SK-N-SH treated with all-trans-retinoic acid at 6 μM for 48 hours (cell line): ENCODE measurements around the gene TCF12.

Source experiments
- ATAC-seq: fragments of 200-7000 bp; cut with Tn5 transposase; 3 replicates; pipeline ENCODE4 v1.9.1; 2020; ENCODE audit warnings: mild to moderate bottlenecking, moderate library complexity
- ARNTL ChIP-seq: fragments of 450-650 bp; formaldehyde crosslinking; IDR thresholded peaks from 2 replicates; pipeline ENCODE4 v1.5.0; 2020; ENCODE audit warnings: low read depth, mild to moderate bottlenecking, moderate library complexity, borderline replicate concordance
- BACH2 ChIP-seq: fragments of 250-450 bp; sonication (Bioruptor Pico); IDR thresholded peaks from 2 replicates; pipeline ENCODE4 v1.9.0; 2021; ENCODE audit warnings: mild to moderate bottlenecking, borderline replicate concordance
- CREB5 ChIP-seq: fragments of 250-450 bp; sonication (Bioruptor Pico); IDR thresholded peaks from 2 replicates; pipeline ENCODE4 v1.5.1; 2020; ENCODE audit warnings: low read depth, mild to moderate bottlenecking, moderate library complexity
- CSDC2 ChIP-seq: fragments of 250-450 bp; sonication (Bioruptor Pico); IDR thresholded peaks from 2 replicates; pipeline ENCODE4 v1.5.0; 2020; ENCODE audit warnings: mild to moderate bottlenecking, moderate library complexity
- CSRNP3 ChIP-seq: fragments of 250-450 bp; sonication (Bioruptor Pico); IDR thresholded peaks from 2 replicates; pipeline ENCODE4 v1.5.1; 2021; ENCODE audit warnings: mild to moderate bottlenecking, moderate library complexity
- ESRRG ChIP-seq: fragments of 250-450 bp; sonication (Bioruptor Pico); IDR thresholded peaks from 2 replicates; pipeline ENCODE4 v1.6.1; 2021; ENCODE audit warnings: mild to moderate bottlenecking
- GLIS3 ChIP-seq: fragments of 250-450 bp; sonication (Bioruptor Pico); IDR thresholded peaks from 2 replicates; pipeline ENCODE4 v1.5.0; 2020; ENCODE audit warnings: mild to moderate bottlenecking, moderate library complexity
- ISL1 ChIP-seq: fragments of 250-450 bp; sonication (Bioruptor Pico); IDR thresholded peaks from 2 replicates; pipeline ENCODE4 v2.1.2; 2022; ENCODE audit warnings: mild to moderate bottlenecking, moderate library complexity
- OSR1 ChIP-seq: fragments of 250-450 bp; sonication (Bioruptor Pico); IDR thresholded peaks from 2 replicates; pipeline ENCODE4 v1.8.0; 2022; ENCODE audit warnings: moderate library complexity, mild to moderate bottlenecking, inconsistent platforms
- PATZ1 ChIP-seq: fragments of 250-450 bp; sonication (Bioruptor Pico); IDR thresholded peaks from 2 replicates; pipeline ENCODE4 v1.8.0; 2020; ENCODE audit warnings: mild to moderate bottlenecking, moderate library complexity, borderline replicate concordance
- PPARA ChIP-seq: fragments of 250-450 bp; sonication (Bioruptor Pico); IDR thresholded peaks from 2 replicates; pipeline ENCODE4 v1.5.0; 2020; ENCODE audit warnings: mild to moderate bottlenecking, borderline replicate concordance
- RARB ChIP-seq: fragments of 250-450 bp; sonication (Bioruptor Pico); IDR thresholded peaks from 2 replicates; pipeline ENCODE4 v1.8.0; 2021; ENCODE audit warnings: mild to moderate bottlenecking, moderate library complexity
- SNAI2 ChIP-seq: fragments of 250-450 bp; sonication (Bioruptor Pico); IDR thresholded peaks from 2 replicates; pipeline ENCODE4 v1.5.0; 2020; ENCODE audit warnings: mild to moderate bottlenecking, moderate library complexity
- TCF4 ChIP-seq: fragments of 250-450 bp; sonication (Bioruptor Pico); IDR thresholded peaks from 2 replicates; pipeline ENCODE4 v1.8.0; 2021; ENCODE audit warnings: mild to moderate bottlenecking, moderate library complexity, borderline replicate concordance
- TOX ChIP-seq: fragments of 250-450 bp; sonication (Bioruptor Pico); IDR thresholded peaks from 2 replicates; pipeline ENCODE4 v1.8.0; 2021; ENCODE audit warnings: mild to moderate bottlenecking, moderate library complexity, borderline replicate concordance
- TSHZ2 ChIP-seq: fragments of 250-450 bp; sonication (Bioruptor Pico); IDR thresholded peaks from 2 replicates; pipeline ENCODE4 v1.5.0; 2020; ENCODE audit warnings: mild to moderate bottlenecking, moderate library complexity
- ZC3H10 ChIP-seq: fragments of 250-450 bp; sonication (Bioruptor Pico); IDR thresholded peaks from 2 replicates; pipeline ENCODE4 v1.5.1; 2021; ENCODE audit warnings: mild to moderate bottlenecking, moderate library complexity
- ZFP3 ChIP-seq: fragments of 250-450 bp; sonication (Bioruptor Pico); IDR thresholded peaks from 2 replicates; pipeline ENCODE4 v1.5.0; 2020; ENCODE audit warnings: mild to moderate bottlenecking, moderate library complexity
- ZFP30 ChIP-seq: fragments of 450-650 bp; formaldehyde crosslinking; IDR thresholded peaks from 2 replicates; pipeline ENCODE4 v1.5.0; 2022; ENCODE audit warnings: mild to moderate bottlenecking, moderate library complexity
- ZNF70 ChIP-seq: fragments of 450-650 bp; formaldehyde crosslinking; IDR thresholded peaks from 2 replicates; pipeline ENCODE4 v1.5.0; 2020; ENCODE audit warnings: mild to moderate bottlenecking, moderate library complexity
- ZNF8 ChIP-seq: fragments of 450-650 bp; formaldehyde crosslinking; IDR thresholded peaks from 2 replicates; pipeline ENCODE4 v1.5.0; 2020; ENCODE audit warnings: mild to moderate bottlenecking, moderate library complexity

Gene TCF12

GRCh38 chr15:57015360-57015759 is 96.9 kb downstream of the TCF12 start:
- no peak for ATAC-seq
- TF ChIP-seq SNAI2 = no peak
- no peak for TF ChIP-seq BACH2 (CRISPR knock-in tag)
- TF ChIP-seq CREB5 = no peak
- no peak for TF ChIP-seq TOX (CRISPR knock-in tag)
- TF ChIP-seq CSDC2 (CRISPR knock-in tag) = no peak
- no peak for TF ChIP-seq OSR1 (CRISPR knock-in tag)
- no peak for TF ChIP-seq ZFP3 (CRISPR knock-in tag)
- TF ChIP-seq ARNTL (CRISPR knock-in tag) = no peak
- no peak for TF ChIP-seq GLIS3 (CRISPR knock-in tag)
- no peak for TF ChIP-seq ESRRG
- no peak for TF ChIP-seq CSRNP3 (CRISPR knock-in tag)
- TF ChIP-seq ISL1 (CRISPR knock-in tag) = no peak
- TF ChIP-seq ZC3H10 = no peak

GRCh38 chr15:57015897-57016296 is 97.5 kb downstream of the TCF12 start:
- TF ChIP-seq ISL1 (CRISPR knock-in tag) (0 out of 2 replicates have a peak, but pooled peaks have one; percentile 11), RARB (CRISPR knock-in tag) (no peak)
- ATAC-seq = no peak

GRCh38 chr15:57017024-57017423 is 98.6 kb downstream of the TCF12 start:
- no peak for TF ChIP-seq ZFP3 (CRISPR knock-in tag)
- no peak for TF ChIP-seq ISL1 (CRISPR knock-in tag)
- TF ChIP-seq TSHZ2 = no peak
- no peak for TF ChIP-seq ZNF8 (CRISPR knock-in tag)
- no peak for TF ChIP-seq ZFP30 (CRISPR knock-in tag)
- no peak for TF ChIP-seq OSR1 (CRISPR knock-in tag)
- no peak for TF ChIP-seq PPARA (CRISPR knock-in tag)
- no peak for TF ChIP-seq ZNF70 (CRISPR knock-in tag)
- TF ChIP-seq RARB (CRISPR knock-in tag) = no peak
- TF ChIP-seq TCF4 = no peak
- ATAC-seq = peak; percentile 84

GRCh38 chr15:57018151-57018550 is 99.7 kb downstream of the TCF12 start:
- ATAC-seq = no peak
- no peak for TF ChIP-seq TOX (CRISPR knock-in tag)
- no peak for TF ChIP-seq GLIS3 (CRISPR knock-in tag)
- no peak for TF ChIP-seq ZFP3 (CRISPR knock-in tag)
- no peak for TF ChIP-seq RARB (CRISPR knock-in tag)
- no peak for TF ChIP-seq CREB5
- no peak for TF ChIP-seq PPARA (CRISPR knock-in tag)
- no peak for TF ChIP-seq OSR1 (CRISPR knock-in tag)
- TF ChIP-seq CSDC2 (CRISPR knock-in tag) = no peak
- TF ChIP-seq BACH2 (CRISPR knock-in tag) = no peak
- TF ChIP-seq ZNF70 (CRISPR knock-in tag) = no peak
- no peak for TF ChIP-seq ZC3H10
- no peak for TF ChIP-seq TCF4
- TF ChIP-seq ZFP30 (CRISPR knock-in tag) = no peak
- no peak for TF ChIP-seq SNAI2
- no peak for TF ChIP-seq PATZ1 (CRISPR knock-in tag)
